Right ventricle myocardium superior (tissue), 1 donor: Measurements from ENCODE around the gene ROBO1. TPM values are rescaled to one million over a fixed set of nuclear protein-coding genes. Genes with fewer than 3 reads are reported as not detected.
"Not testable (repeated sequence)": the region's sequence is repeated elsewhere in the genome, so short reads cannot be mapped to it uniquely, and the experiment has no call there.

Source experiments
- ATAC-seq: fragments of 200-7000 bp; cut with Tn5 transposase; one replicate; pipeline ENCODE4 v1.9.1; 2020; ENCODE audit warnings: mild to moderate bottlenecking; ENCODE audit not compliant: poor library complexity
- DNase-seq: peaks from one replicate; pipeline ENCODE4 v3.0.0-alpha.2; 2020
- intact Hi-C: fragments of 100-400 bp; cut with DNase I; formaldehyde crosslinking; loops from one replicate; pipeline ENCODE4 v1.11.2; 2022
- long read RNA-seq: library from polyadenylated mRNA; unstranded; transcript quantifications from one replicate; pipeline ENCODE4 v2.0.0, GENCODE V29; 2021
- total RNA-seq: library from RNA; stranded (reverse); fragmentation: NEBNext Ultra II Directional; extraction: Animal tissue kit (Norgen Biotek cat#: 25700); gene quantifications from one replicate; pipeline ENCODE4 v1.2.1, GENCODE V29; 2021
- donor health status: DM: no; HTN: yes; CAD: no; lungs with severe emphysema.

The ROBO1 gene
- total RNA-seq, result 6.7 TPM
- long read RNA-seq, partial matches to known transcripts, result 5 of 6 reads
- long read RNA-seq, other reads (novel, unspliced or antisense), result 1 of 6 reads

GRCh38 chr3:79767905-79768267 lies at the start of gene ROBO1:
Gene ROBO1 (minus strand): TSS chr3:79767998.
- DNase-seq (no peak), ATAC-seq (no peak)
- intact Hi-C loops, result no loop called here

- intact Hi-C loops, result no loop called here
- ATAC-seq, result no peak
- DNase-seq, result no peak
Observed at GRCh38 chr3:79817224-79817623, 49.4 kb upstream of the ROBO1 start.

- ATAC-seq, result no peak
Observed at GRCh38 chr3:79815478-79815877, 47.7 kb upstream of the ROBO1 start.

GRCh38 chr3:79810581-79810980 lies 42.8 kb upstream of the ROBO1 start:
- intact Hi-C loops, result no loop called here
- no peak for DNase-seq
- no peak for ATAC-seq

More at GRCh38 chr3:79815478-79815877, 47.7 kb upstream of the ROBO1 start:
- DNase-seq, result no peak
- intact Hi-C loops, result no loop called here

GRCh38 chr3:79810092-79810491 lies 42.3 kb upstream of the ROBO1 start:
- no peak for DNase-seq
- ATAC-seq, result no peak
- intact Hi-C loops, result no loop called here

GRCh38 chr3:79809106-79809505 lies 41.3 kb upstream of the ROBO1 start:
- DNase-seq (no peak), ATAC-seq (no peak)
- intact Hi-C loops, result no loop called here

GRCh38 chr3:79808515-79808914 lies 40.7 kb upstream of the ROBO1 start:
- DNase-seq (no peak), ATAC-seq (no peak)
- intact Hi-C loops, result no loop called here

- intact Hi-C loops, DNase-seq, ATAC-seq: not testable (repeated sequence)
Observed at GRCh38 chr3:79790177-79790576, 22.4 kb upstream of the ROBO1 start.

- DNase-seq, result no peak
- ATAC-seq, result no peak
- intact Hi-C loops, result no loop called here
Observed at GRCh38 chr3:79773291-79773690, 5.5 kb upstream of the ROBO1 start.

- ATAC-seq, result no peak
- intact Hi-C loops, result no loop called here
- no peak for DNase-seq
Observed at GRCh38 chr3:79769229-79769628, 1.4 kb upstream of the ROBO1 start.

- DNase-seq (no peak), ATAC-seq (no peak)
- intact Hi-C loops, result no loop called here
Observed at GRCh38 chr3:79767194-79767904, 449 bp downstream of the ROBO1 start.

GRCh38 chr3:79766496-79767193 lies 1.2 kb downstream of the ROBO1 start:
- DNase-seq (no peak), ATAC-seq (no peak)
- intact Hi-C loops, result no loop called here

GRCh38 chr3:79765911-79766310 lies 1.9 kb downstream of the ROBO1 start:
- DNase-seq, result no peak
- intact Hi-C loops, result no loop called here
- no peak for ATAC-seq

GRCh38 chr3:79761441-79761840 lies 6.4 kb downstream of the ROBO1 start:
- intact Hi-C loops, result no loop called here
- ATAC-seq (no peak), DNase-seq (no peak)

GRCh38 chr3:79751703-79752102 lies 16.1 kb downstream of the ROBO1 start:
- ATAC-seq, result no peak
- DNase-seq, result no peak
- intact Hi-C loops, result no loop called here

GRCh38 chr3:79737530-79737929 lies 30.3 kb downstream of the ROBO1 start:
- DNase-seq (no peak), ATAC-seq (no peak)
- intact Hi-C loops, result no loop called here

GRCh38 chr3:79729096-79729495 lies 38.7 kb downstream of the ROBO1 start:
- ATAC-seq, result no peak
- no peak for DNase-seq

GRCh38 chr3:79726786-79727185 lies 41.0 kb downstream of the ROBO1 start:
- intact Hi-C loops, result no loop called here
- DNase-seq, result no peak
- ATAC-seq, result no peak

More at GRCh38 chr3:79729096-79729495, 38.7 kb downstream of the ROBO1 start:
- intact Hi-C loops, result no loop called here

GRCh38 chr3:79724206-79724605 lies 43.6 kb downstream of the ROBO1 start:
- ATAC-seq (no peak), DNase-seq (no peak)
- intact Hi-C loops, result no loop called here

- DNase-seq (no peak), ATAC-seq (no peak)
- intact Hi-C loops, result no loop called here
Observed at GRCh38 chr3:79690072-79690471, 77.7 kb downstream of the ROBO1 start.
